ENCODE measurements around the gene DISC1. TPM values are rescaled to one million over a fixed set of nuclear protein-coding genes. Genes with fewer than 3 reads are reported as not detected.

The DISC1 gene
- total RNA-seq, 1 donor from 2014 or later = 12.3 TPM

DNA sequence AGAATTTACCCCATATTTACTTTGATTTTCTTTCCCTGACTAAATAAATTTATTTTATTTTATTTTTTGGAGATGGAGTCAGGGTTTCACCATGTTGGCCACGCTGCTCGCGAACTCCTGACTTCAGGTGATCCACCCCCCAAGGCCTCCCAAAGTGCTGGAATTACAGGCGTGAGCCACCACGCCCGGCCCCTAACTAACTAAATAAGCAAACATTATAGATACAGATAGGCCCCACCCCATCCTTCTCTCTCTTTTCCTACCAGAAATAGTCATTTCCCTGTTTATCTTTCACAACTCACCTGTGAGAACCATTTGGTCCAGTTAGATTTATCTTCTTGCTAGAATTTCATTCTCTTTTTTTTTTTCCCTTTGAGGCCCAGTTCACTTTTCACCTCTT is 167.3 kb downstream of the DISC1 start:
- no peak for DNase-seq (ENCODE audit: extremely low spot score in 2 of 2)
- no peaks in the 10 kb centered on the region for H3K27me3 ChIP-seq
- H3K4me3 ChIP-seq = no peak overlapping the region
- intact Hi-C loops (cut with DNase I) = no loop called here
- H3K27ac ChIP-seq = no peak overlapping the region
- H3K36me3 ChIP-seq = no peaks in the 10 kb centered on the region
- no peaks in the 10 kb centered on the region for H3K9me3 ChIP-seq
- no peaks in the 10 kb centered on the region for H3K4me1 ChIP-seq
- no peak for TF ChIP-seq POLR2AphosphoS5 (IDR thresholded peaks at IDR 0.05; ENCODE audit: insufficient read depth in 1 of 2, low read depth in 1 of 2)
- TF ChIP-seq POLR2A (IDR thresholded peaks at IDR 0.05) = no peak
- TF ChIP-seq, protein P1, sequence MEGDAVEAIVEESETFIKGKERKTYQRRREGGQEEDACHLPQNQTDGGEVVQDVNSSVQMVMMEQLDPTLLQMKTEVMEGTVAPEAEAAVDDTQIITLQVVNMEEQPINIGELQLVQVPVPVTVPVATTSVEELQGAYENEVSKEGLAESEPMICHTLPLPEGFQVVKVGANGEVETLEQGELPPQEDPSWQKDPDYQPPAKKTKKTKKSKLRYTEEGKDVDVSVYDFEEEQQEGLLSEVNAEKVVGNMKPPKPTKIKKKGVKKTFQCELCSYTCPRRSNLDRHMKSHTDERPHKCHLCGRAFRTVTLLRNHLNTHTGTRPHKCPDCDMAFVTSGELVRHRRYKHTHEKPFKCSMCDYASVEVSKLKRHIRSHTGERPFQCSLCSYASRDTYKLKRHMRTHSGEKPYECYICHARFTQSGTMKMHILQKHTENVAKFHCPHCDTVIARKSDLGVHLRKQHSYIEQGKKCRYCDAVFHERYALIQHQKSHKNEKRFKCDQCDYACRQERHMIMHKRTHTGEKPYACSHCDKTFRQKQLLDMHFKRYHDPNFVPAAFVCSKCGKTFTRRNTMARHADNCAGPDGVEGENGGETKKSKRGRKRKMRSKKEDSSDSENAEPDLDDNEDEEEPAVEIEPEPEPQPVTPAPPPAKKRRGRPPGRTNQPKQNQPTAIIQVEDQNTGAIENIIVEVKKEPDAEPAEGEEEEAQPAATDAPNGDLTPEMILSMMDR (IDR thresholded peaks at IDR 0.05) = no peak

DNA sequence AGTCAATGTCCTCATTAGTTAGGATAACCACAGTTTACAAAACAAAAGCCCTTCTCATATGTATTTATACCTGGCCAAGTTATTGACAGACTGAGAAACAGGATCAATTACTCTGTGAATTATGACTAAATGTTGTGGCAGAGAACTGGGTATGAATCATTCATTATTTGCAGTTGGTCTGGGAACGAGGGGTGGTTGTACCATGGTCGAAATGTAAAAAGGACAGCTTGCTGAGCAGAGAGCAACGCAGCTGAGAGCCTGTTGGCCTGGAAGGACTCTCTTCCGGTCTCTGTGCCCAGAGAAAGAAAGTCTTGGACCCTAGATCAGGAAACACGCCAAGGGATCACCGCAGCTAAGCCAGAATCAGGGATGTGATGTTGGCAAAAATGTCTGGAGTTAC is 169.6 kb downstream of the DISC1 start:
- H3K27ac ChIP-seq = no peak overlapping the region
- TF ChIP-seq POLR2A (IDR thresholded peaks at IDR 0.05) (no peak), POLR2AphosphoS5 (IDR thresholded peaks at IDR 0.05; ENCODE audit: insufficient read depth in 1 of 2, low read depth in 1 of 2) (no peak)
- TF ChIP-seq, protein P1 (IDR thresholded peaks at IDR 0.05) = no peak

DNA sequence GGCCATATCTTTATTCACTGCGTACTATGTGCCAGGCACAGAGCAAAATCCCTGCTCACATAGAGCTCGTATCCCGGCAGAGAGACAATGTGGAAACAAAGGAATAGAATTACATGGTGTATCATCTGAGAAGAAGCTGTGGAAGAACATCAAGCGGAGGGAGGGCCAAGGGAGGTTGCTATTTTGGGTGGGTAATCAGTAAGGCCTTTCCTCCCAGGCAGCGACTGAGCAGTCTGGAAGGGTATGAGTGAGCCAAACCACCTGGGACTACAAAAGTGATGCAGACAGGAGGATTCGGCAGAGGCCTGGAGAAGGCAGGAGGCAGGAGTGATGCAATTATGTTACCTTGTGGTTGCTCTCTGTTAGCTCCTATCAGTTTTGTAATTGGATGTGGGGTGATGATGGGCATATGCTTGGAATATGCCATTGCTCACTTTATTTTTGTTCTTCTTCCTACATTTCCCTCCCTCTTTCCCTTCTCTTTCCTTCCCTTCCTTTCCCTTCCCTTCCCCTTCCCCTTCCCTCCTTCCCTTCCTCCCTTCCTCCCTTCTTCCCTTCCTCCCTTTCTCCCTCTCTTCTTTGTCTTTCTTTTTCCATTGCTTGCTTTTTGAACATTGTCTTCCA is 172.9 kb downstream of the DISC1 start:
- H3K4me1 ChIP-seq = no peaks in the 10 kb centered on the region
- intact Hi-C loops (cut with DNase I) = no loop called here
- no peaks in the 10 kb centered on the region for H3K36me3 ChIP-seq
- no peak for DNase-seq (ENCODE audit: extremely low spot score in 2 of 2)
- H3K27me3 ChIP-seq = no peaks in the 10 kb centered on the region
- no peak overlapping the region for H3K27ac ChIP-seq
- H3K9me3 ChIP-seq = no peaks in the 10 kb centered on the region
- TF ChIP-seq, protein P1 (IDR thresholded peaks at IDR 0.05) = no peak
- TF ChIP-seq POLR2AphosphoS5 (IDR thresholded peaks at IDR 0.05; ENCODE audit: insufficient read depth in 1 of 2, low read depth in 1 of 2) (no peak), POLR2A (IDR thresholded peaks at IDR 0.05) (no peak)
- H3K4me3 ChIP-seq = no peak overlapping the region

More for the DNA sequence above, 169.6 kb downstream of the DISC1 start:
- H3K4me3 ChIP-seq = no peak overlapping the region
- no peaks in the 10 kb centered on the region for H3K9me3 ChIP-seq
- intact Hi-C loops (cut with DNase I) = no loop called here
- H3K4me1 ChIP-seq = no peaks in the 10 kb centered on the region
- no peaks in the 10 kb centered on the region for H3K36me3 ChIP-seq
- no peak for DNase-seq (ENCODE audit: extremely low spot score in 2 of 2)
- H3K27me3 ChIP-seq = no peaks in the 10 kb centered on the region

DNA sequence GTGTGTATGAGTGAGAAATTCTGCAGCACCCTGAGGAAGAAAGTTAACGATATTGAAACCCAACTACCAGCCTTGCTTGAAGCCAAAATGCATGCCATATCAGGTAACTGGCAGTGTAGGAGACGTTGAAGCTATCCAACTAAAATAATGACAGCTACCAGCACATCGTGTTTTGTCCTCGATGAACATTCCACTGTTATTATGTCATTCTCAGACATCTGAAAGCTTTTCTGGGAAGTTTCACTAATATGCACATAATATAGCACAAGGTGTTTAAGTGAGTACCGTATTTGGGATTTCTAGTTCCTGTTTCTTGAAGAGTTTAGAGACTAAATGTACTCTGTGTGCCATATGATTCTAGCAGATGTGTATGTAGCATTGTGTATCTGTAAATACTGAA is 173.5 kb downstream of the DISC1 start:
- Histone ChIP-seq H3K36me3 (no peaks in the 10 kb centered on the region), H3K4me1 (no peaks in the 10 kb centered on the region), H3K27ac (no peak overlapping the region), H3K9me3 (no peaks in the 10 kb centered on the region), H3K4me3 (no peak overlapping the region), H3K27me3 (no peaks in the 10 kb centered on the region)
- TF ChIP-seq POLR2A (IDR thresholded peaks at IDR 0.05) (no peak), POLR2AphosphoS5 (IDR thresholded peaks at IDR 0.05; ENCODE audit: insufficient read depth in 1 of 2, low read depth in 1 of 2) (no peak)
- TF ChIP-seq, protein P1 (IDR thresholded peaks at IDR 0.05) = no peak
- intact Hi-C loops (cut with DNase I) = no loop called here
- DNase-seq (ENCODE audit: extremely low spot score in 2 of 2) = no peak

DNA sequence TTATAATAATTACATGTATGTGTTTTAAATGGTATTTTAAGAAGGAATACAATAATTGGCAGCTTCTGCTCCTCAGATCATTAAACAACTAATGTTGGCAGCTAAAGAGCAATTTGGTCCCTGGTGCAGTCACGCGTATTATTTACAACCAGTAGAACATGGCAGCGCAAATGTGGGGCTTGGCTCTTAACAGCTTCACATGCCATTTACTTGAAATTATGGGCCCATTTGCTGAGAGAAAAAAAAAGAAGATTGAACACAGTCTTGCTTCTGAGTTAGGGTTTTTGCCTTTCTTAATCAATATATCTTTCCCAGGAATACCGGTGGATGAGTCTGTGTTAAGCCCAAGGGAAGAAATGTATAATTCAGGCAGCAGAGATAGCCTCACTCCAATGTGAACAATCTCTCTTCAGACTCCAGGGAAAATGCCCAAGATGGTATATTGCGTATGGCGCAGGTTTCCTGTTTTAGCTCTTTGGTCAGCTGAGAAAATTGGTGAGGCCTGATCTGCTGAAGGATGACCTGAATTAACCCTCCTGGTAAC is 174.5 kb downstream of the DISC1 start:
- intact Hi-C loops (cut with DNase I) = no loop called here

More for the DNA sequence above, 174.5 kb downstream of the DISC1 start:
- H3K4me1 ChIP-seq = no peaks in the 10 kb centered on the region
- H3K4me3 ChIP-seq = no peak overlapping the region
- H3K27me3 ChIP-seq = no peaks in the 10 kb centered on the region
- H3K27ac ChIP-seq = no peak overlapping the region
- H3K9me3 ChIP-seq = no peaks in the 10 kb centered on the region
- no peaks in the 10 kb centered on the region for H3K36me3 ChIP-seq
- TF ChIP-seq POLR2A (IDR thresholded peaks at IDR 0.05) (no peak), POLR2AphosphoS5 (IDR thresholded peaks at IDR 0.05; ENCODE audit: insufficient read depth in 1 of 2, low read depth in 1 of 2) (no peak)
- TF ChIP-seq, protein P1 (IDR thresholded peaks at IDR 0.05) = no peak
- DNase-seq (ENCODE audit: extremely low spot score in 2 of 2) = no peak

All from vagina (tissue), 2 donors.